ENCODE data around the gene KIF21A.

KIF21A gene

GRCh38 chr12:39272871-39273655 is 169.9 kb downstream of the KIF21A start:
- peak; percentile 54 for DNase-seq

GRCh38 chr12:39269492-39269891 is 173.4 kb downstream of the KIF21A start:
- DNase-seq: no peak

DNA sequence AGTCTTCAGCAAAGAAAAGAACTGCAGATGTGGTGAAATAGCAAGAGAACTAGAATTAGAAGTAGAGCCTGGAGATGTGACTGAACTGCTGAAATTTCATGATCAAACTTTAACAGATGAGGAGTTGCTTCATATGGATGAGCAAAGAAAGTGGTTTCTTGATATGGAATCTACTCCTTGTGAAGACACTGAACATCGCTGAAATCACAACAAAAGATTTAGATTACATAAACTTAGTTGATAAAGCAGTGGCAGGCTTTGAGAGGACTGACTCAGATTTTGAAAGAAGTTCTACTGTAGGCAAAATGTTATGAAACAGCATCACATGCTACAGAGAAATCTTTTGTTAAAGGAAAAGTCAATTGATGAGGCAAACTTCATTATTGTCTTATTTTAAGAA is 175.0 kb downstream of the KIF21A start:
- DNase-seq: no peak

DNA sequence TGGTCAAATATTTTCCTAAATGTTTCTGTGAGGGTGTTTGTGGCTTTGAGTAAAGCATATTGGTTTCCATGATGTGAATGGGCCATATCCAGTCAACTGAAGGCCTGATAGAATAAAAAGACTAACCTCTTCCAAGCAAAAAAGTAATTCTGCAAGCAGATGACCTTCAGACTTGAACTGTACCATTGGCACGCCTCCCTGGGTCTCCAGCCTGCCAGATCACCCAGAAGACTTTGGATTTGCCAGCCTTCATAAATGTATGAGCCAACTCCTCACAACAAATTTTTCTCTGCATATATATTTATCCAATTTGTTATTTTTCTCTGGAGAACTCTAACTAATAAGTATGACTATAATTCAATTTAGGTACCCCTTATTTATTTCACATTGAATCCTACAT is 190.3 kb downstream of the KIF21A start:
- no peak for DNase-seq

All from CD4-positive, alpha-beta T cell treated with Interleukin-4 for 4 hours (primary cell).